Transverse colon (tissue), 4 donors: ENCODE results near the gene TMEM238L.

Experiments used
- EP300 ChIP-seq: sonication (generic); formaldehyde crosslinking; IDR thresholded peaks from one replicate; pipeline ENCODE4 v1.6.1; 2017; ENCODE audit warnings: antibody characterized with exemption, low read depth
- POLR2A ChIP-seq: fragments of 450-650 bp; IDR thresholded peaks from one replicate; pipeline ENCODE4 v1.6.1; 2016; ENCODE audit warnings: antibody characterized with exemption, mild to moderate bottlenecking, moderate library complexity
- POLR2AphosphoS5 ChIP-seq, 3 donors: sonication (generic); formaldehyde crosslinking; IDR thresholded peaks; one replicate each; pipeline ENCODE4 v1.6.1; 2016; ENCODE audit warnings: antibody characterized with exemption in 3 of 3
- TF ChIP-seq, protein P1 (sequence below), 5 experiments: fragments of 200-600 bp in 3 of 5; fragments of 450-650 bp in 2 of 5; sonication (generic) in 3 of 5; IDR thresholded peaks; 1 replicate in 2 of 5; 2 replicates in 3 of 5; pipeline ENCODE4 v1.5.1; 2016 to 2017; ENCODE audit warnings: antibody characterized with exemption in 5 of 5, inconsistent platforms in 3 of 5, mild to moderate bottlenecking in 2 of 5, moderate library complexity in 1 of 5

GRCh38 chr17:10805911-10806310 is 2.0 kb upstream of the TMEM238L start:
- TF ChIP-seq POLR2A (no peak), EP300 (no peak), POLR2AphosphoS5 (IDR thresholded peaks at IDR 0.05) (no peak)
- TF ChIP-seq, protein P1, sequence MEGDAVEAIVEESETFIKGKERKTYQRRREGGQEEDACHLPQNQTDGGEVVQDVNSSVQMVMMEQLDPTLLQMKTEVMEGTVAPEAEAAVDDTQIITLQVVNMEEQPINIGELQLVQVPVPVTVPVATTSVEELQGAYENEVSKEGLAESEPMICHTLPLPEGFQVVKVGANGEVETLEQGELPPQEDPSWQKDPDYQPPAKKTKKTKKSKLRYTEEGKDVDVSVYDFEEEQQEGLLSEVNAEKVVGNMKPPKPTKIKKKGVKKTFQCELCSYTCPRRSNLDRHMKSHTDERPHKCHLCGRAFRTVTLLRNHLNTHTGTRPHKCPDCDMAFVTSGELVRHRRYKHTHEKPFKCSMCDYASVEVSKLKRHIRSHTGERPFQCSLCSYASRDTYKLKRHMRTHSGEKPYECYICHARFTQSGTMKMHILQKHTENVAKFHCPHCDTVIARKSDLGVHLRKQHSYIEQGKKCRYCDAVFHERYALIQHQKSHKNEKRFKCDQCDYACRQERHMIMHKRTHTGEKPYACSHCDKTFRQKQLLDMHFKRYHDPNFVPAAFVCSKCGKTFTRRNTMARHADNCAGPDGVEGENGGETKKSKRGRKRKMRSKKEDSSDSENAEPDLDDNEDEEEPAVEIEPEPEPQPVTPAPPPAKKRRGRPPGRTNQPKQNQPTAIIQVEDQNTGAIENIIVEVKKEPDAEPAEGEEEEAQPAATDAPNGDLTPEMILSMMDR (IDR thresholded peaks at IDR 0.05), result no peak
